Spleen (tissue), 11 donors: Measurements from ENCODE around the gene TMEM86A. TPM values are rescaled to one million over a fixed set of nuclear protein-coding genes. Genes with fewer than 3 reads are reported as not detected.

Experiments used
- DNase-seq: peaks from one replicate; pipeline ENCODE4 v3.0.0-alpha.2; 2020
- H3K27ac ChIP-seq, 8 donors: fragments of 200-600 bp; sonication (generic) in 7 of 8; 1 replicate in 4 of 8; 2 replicates in 4 of 8; pipeline versions ENCODE4 v1.5.0 to v1.8.0; 2016 to 2021; ENCODE audit warnings: inconsistent platforms in 4 of 8, mild to moderate bottlenecking in 4 of 8, moderate library complexity in 1 of 8
- H3K27me3 ChIP-seq, 7 donors: fragments of 200-600 bp; sonication (generic) in 6 of 7; replicated peaks in 1 of 7; 1 replicate in 4 of 7; 2 replicates in 3 of 7; pipeline versions ENCODE4 v1.5.0 to v1.8.0; 2016 to 2021; ENCODE audit warnings: inconsistent platforms in 3 of 7, mild to moderate bottlenecking in 1 of 7
- H3K36me3 ChIP-seq, 6 donors: fragments of 200-600 bp; sonication (generic) in 5 of 6; 1 replicate in 4 of 6; 2 replicates in 2 of 6; pipeline versions ENCODE4 v1.5.0 to v1.8.0; 2016 to 2021; ENCODE audit warnings: inconsistent platforms in 2 of 6
- H3K4me1 ChIP-seq, 6 donors: fragments of 200-600 bp; sonication (generic) in 5 of 6; 1 replicate in 3 of 6; 2 replicates in 3 of 6; pipeline versions ENCODE4 v1.5.0 to v1.8.0; 2016 to 2021; ENCODE audit warnings: inconsistent platforms in 3 of 6
- H3K4me3 ChIP-seq, 8 donors: fragments of 200-600 bp; sonication (generic) in 7 of 8; 1 replicate in 4 of 8; 2 replicates in 4 of 8; pipeline versions ENCODE4 v1.5.0 to v1.8.0; 2016 to 2021; ENCODE audit warnings: inconsistent platforms in 4 of 8, mild to moderate bottlenecking in 4 of 8, moderate library complexity in 2 of 8
- H3K9me3 ChIP-seq, 8 donors: fragments of 200-600 bp; sonication (generic) in 7 of 8; 1 replicate in 4 of 8; 2 replicates in 4 of 8; pipeline versions ENCODE4 v1.5.0 to v1.8.0; 2016 to 2021; ENCODE audit warnings: inconsistent platforms in 4 of 8
- POLR2A ChIP-seq, 3 donors: fragments of 450-650 bp; IDR thresholded peaks; one replicate each; pipeline ENCODE4 v1.5.1; 2017; ENCODE audit warnings: antibody characterized with exemption in 3 of 3, mild to moderate bottlenecking in 1 of 3
- POLR2AphosphoS5 ChIP-seq, 3 donors: sonication (generic); formaldehyde crosslinking; IDR thresholded peaks; one replicate each; pipeline ENCODE4 v1.5.1; 2017; ENCODE audit warnings: antibody characterized with exemption in 3 of 3
- WGBS, 5 donors: extraction: QIAGEN DNeasy Blood & Tissue Kit in 3 of 5; methylation state at CpG; one replicate each; pipeline versions ENCODE4 v1.1.5 to v1.1.7; 2013 to 2018; 5-methylcytosine and 5-hydroxymethylcytosine counted together
- intact Hi-C: fragments of 100-400 bp; cut with DNase I; formaldehyde crosslinking; loops from one replicate; pipeline ENCODE4 v1.15.0; 2023; ENCODE audit warnings: low total_unique reads
- polyA plus RNA-seq, 3 donors: library from polyadenylated mRNA; stranded (reverse); fragments of 200-250 nt; gene quantifications; one replicate each; pipeline ENCODE4 v1.2.1, GENCODE V29; 2013
- total RNA-seq, 7 donors: library from RNA; depleted of rRNA in 3 of 7; stranded (reverse); fragments of >200 nt in 3 of 7; fragmentation: NEBNext Ultra II Directional in 4 of 7; extraction: Animal tissue kit (Norgen Biotek cat#: 25700) in 4 of 7; gene quantifications; one replicate each; pipeline versions ENCODE4 v1.1.0 to v1.2.1, GENCODE V29; 2016 to 2021
- TF ChIP-seq, protein P1 (sequence below), 11 experiments: fragments of 200-600 bp in 7 of 11; fragments of 450-650 bp in 4 of 11; sonication (generic) in 4 of 11; IDR thresholded peaks in 8 of 11; conservative IDR thresholded peaks in 3 of 11; 1 replicate in 7 of 11; 2 replicates in 4 of 11; pipeline versions ENCODE4 v1.4.0 to v1.8.0; 2016 to 2021; ENCODE audit warnings: antibody characterized with exemption in 11 of 11, inconsistent platforms in 4 of 11, mild to moderate bottlenecking in 1 of 11
- donor health status: healthy with polysubstance abuse.
- donor health status: DM: no; HTN: no; CAD: no; lungs with moderate emphysema.
- donor health status: DM: no; HTN: no; CAD: no.
- donor health status: Bipolar disorder and iron deficiency.
- donor health status: healthy.
- donor health status: DM: no; HTN: no; CAD: no.
- donor health status: DM: yes; HTN: yes; CAD: no.

Gene TMEM86A
- total and polyA plus RNA-seq, 10 donors = 0.98 to 25.0 (median 9.9) TPM

DNA sequence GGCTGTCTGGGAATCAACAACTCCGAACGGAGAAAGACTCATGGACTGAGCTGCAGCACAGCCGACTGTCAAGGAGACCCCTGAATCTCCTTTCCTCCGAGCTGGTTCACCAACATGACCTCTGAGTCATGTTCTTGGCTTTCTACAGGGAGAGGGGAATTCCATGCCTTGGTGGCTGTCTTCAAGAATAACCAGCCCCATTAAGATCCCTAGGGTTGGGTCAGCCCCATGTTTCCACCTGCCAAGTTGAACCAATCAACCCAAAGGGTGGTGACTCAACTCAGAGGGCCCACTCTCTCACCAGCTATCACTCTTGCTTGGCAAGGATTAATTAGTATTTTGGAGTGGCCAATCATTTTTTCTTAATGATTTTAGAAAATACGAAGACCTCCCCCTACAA lies 55.7 kb downstream of the TMEM86A start:
- TF ChIP-seq POLR2AphosphoS5 (IDR thresholded peaks at IDR 0.05) (no peak), POLR2A (IDR thresholded peaks at IDR 0.05) (no peak)
- TF ChIP-seq, protein P1, sequence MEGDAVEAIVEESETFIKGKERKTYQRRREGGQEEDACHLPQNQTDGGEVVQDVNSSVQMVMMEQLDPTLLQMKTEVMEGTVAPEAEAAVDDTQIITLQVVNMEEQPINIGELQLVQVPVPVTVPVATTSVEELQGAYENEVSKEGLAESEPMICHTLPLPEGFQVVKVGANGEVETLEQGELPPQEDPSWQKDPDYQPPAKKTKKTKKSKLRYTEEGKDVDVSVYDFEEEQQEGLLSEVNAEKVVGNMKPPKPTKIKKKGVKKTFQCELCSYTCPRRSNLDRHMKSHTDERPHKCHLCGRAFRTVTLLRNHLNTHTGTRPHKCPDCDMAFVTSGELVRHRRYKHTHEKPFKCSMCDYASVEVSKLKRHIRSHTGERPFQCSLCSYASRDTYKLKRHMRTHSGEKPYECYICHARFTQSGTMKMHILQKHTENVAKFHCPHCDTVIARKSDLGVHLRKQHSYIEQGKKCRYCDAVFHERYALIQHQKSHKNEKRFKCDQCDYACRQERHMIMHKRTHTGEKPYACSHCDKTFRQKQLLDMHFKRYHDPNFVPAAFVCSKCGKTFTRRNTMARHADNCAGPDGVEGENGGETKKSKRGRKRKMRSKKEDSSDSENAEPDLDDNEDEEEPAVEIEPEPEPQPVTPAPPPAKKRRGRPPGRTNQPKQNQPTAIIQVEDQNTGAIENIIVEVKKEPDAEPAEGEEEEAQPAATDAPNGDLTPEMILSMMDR (IDR thresholded peaks at IDR 0.05 in 8 of 11, conservative IDR thresholded peaks at IDR 0.05 in 3 of 11) = no peak
- no peak for DNase-seq
- no peak overlapping the region for H3K4me3 ChIP-seq
- no peak overlapping the region for H3K27ac ChIP-seq
- no peaks in the 10 kb centered on the region for H3K9me3 ChIP-seq
- intact Hi-C loops = no loop called here
- H3K36me3 ChIP-seq = no peaks in the 10 kb centered on the region
- no peaks in the 10 kb centered on the region for H3K4me1 ChIP-seq
- WGBS, 5 donors = 52 to 90% (median 76%) methylated on average over 4 to 5 of the region's 5 CpGs
- H3K27me3 ChIP-seq = no peaks in the 10 kb centered on the region

Other genes starting within 250 kb of the TMEM86A start
- gene LDHAL6A, start 242.9 kb upstream of the TMEM86A start, total RNA-seq = not detected
- under 1 TPM in 1 of 3 donors, not detected in 2; 0.02 TPM for gene LDHAL6A, start 242.9 kb upstream of the TMEM86A start, polyA plus RNA-seq
- 10 to 100 TPM; 41.5 to 95.1 (median 52.1) TPM for gene TSG101, start 171.8 kb upstream of the TMEM86A start, total RNA-seq
- gene TSG101, start 171.8 kb upstream of the TMEM86A start, polyA plus RNA-seq = 10 to 100 TPM; 25.4 to 39.4 (median 34.4) TPM
- gene UEVLD, start 110.0 kb upstream of the TMEM86A start, total RNA-seq = 10 to 100 TPM; 12.8 to 23.0 (median 19.9) TPM
- 1 to 10 TPM; 4.1 to 6.7 (median 4.7) TPM for gene UEVLD, start 110.0 kb upstream of the TMEM86A start, polyA plus RNA-seq
- gene MISFA, start 99.0 kb upstream of the TMEM86A start, total RNA-seq = 1 to 10 TPM; 1.3 to 4.4 (median 2.1) TPM
- gene MISFA, start 99.0 kb upstream of the TMEM86A start, polyA plus RNA-seq = 1 to 10 TPM in 1 of 3 donors, under 1 TPM in 1, not detected in 1; 0.83 to 1.5 TPM
- gene SPTY2D1, start 64.4 kb upstream of the TMEM86A start, total RNA-seq = 10 to 100 TPM; 16.2 to 23.1 (median 19.1) TPM
- 1 to 10 TPM; 2.4 to 4.4 (median 2.9) TPM for gene SPTY2D1, start 64.4 kb upstream of the TMEM86A start, polyA plus RNA-seq
- 1 to 10 TPM in 2 of 7 donors, under 1 TPM in 3, not detected in 2; 0.12 to 3.2 (median 0.28) TPM for gene IGSF22, start 27.4 kb downstream of the TMEM86A start, total RNA-seq
- gene IGSF22, start 27.4 kb downstream of the TMEM86A start, polyA plus RNA-seq = 1 to 10 TPM in 1 of 3 donors, under 1 TPM in 2; 0.54 to 1.2 (median 0.61) TPM
- gene PTPN5, start 93.0 kb downstream of the TMEM86A start, total RNA-seq = 1 to 10 TPM in 1 of 7 donors, under 1 TPM in 5, not detected in 1; 0.10 to 2.0 (median 0.31) TPM
- gene PTPN5, start 93.0 kb downstream of the TMEM86A start, polyA plus RNA-seq = under 1 TPM; 0.08 to 0.54 (median 0.26) TPM
- not detected for gene MRGPRX1, start 240.6 kb downstream of the TMEM86A start, total RNA-seq
- not detected for gene MRGPRX1, start 240.6 kb downstream of the TMEM86A start, polyA plus RNA-seq